Liver (tissue), 9 donors: ENCODE results near the gene TUBGCP6. TPM values are rescaled to one million over a fixed set of nuclear protein-coding genes. Genes with fewer than 3 reads are reported as not detected.
A peak's percentile ranks its signal among the peaks of the same experiment; 100 is the strongest.

Experiments
- DNase-seq: peaks from one replicate; pipeline ENCODE4 v3.0.0-alpha.2; 2017; ENCODE audit warnings: low spot score
- H3K27ac ChIP-seq, 2 donors: one replicate each; pipeline ENCODE4 v1.7.0; 2013; ENCODE audit warnings: inconsistent platforms in 2 of 2, low read length in 2 of 2, control low read depth in 1 of 2, low read depth in 1 of 2, mild to moderate bottlenecking in 1 of 2
- H3K27me3 ChIP-seq, 4 donors: one replicate each; pipeline versions ENCODE4 v1.6.1 to v1.7.0; 2013; ENCODE audit warnings: low read length in 3 of 4, inconsistent platforms in 1 of 4, mild to moderate bottlenecking in 1 of 4, moderate library complexity in 1 of 4; ENCODE audit not compliant: control insufficient read depth in 4 of 4, insufficient read depth in 4 of 4
- H3K36me3 ChIP-seq, 4 donors: one replicate each; pipeline versions ENCODE4 v1.6.1 to v1.7.0; 2013; ENCODE audit warnings: low read length in 3 of 4, mild to moderate bottlenecking in 3 of 4, low read depth in 1 of 4, moderate library complexity in 1 of 4; ENCODE audit not compliant: control insufficient read depth in 4 of 4, insufficient read depth in 3 of 4
- H3K4me1 ChIP-seq, 4 donors: one replicate each; pipeline versions ENCODE4 v1.6.1 to v1.7.0; 2013; ENCODE audit warnings: low read length in 3 of 4, mild to moderate bottlenecking in 3 of 4, moderate library complexity in 1 of 4; ENCODE audit not compliant: control insufficient read depth in 4 of 4, insufficient read depth in 4 of 4
- H3K4me3 ChIP-seq, 3 donors: one replicate each; pipeline versions ENCODE4 v1.6.1 to v1.7.0; 2013; ENCODE audit warnings: low read length in 3 of 3, control low read depth in 1 of 3, low read depth in 1 of 3, mild to moderate bottlenecking in 1 of 3
- H3K9ac ChIP-seq, 2 donors: one replicate each; pipeline ENCODE4 v1.7.0; 2013; ENCODE audit warnings: low read length in 2 of 2, mild to moderate bottlenecking in 2 of 2, moderate library complexity in 2 of 2, control low read depth in 1 of 2, low read depth in 1 of 2
- H3K9me3 ChIP-seq, 4 donors: one replicate each; pipeline versions ENCODE4 v1.6.1 to v1.7.0; 2013; ENCODE audit warnings: low read length in 3 of 4; ENCODE audit not compliant: control insufficient read depth in 4 of 4
- FOXA1 ChIP-seq: IDR thresholded peaks from 2 replicates; pipeline ENCODE4 v1.6.1; 2016; ENCODE audit warnings: antibody characterized with exemption
- FOXA2 ChIP-seq: IDR thresholded peaks from 2 replicates; pipeline ENCODE4 v1.6.1; 2016; ENCODE audit warnings: antibody characterized with exemption
- GABPA ChIP-seq, 2 donors: IDR thresholded peaks in 1 of 2; conservative IDR thresholded peaks in 1 of 2; 2 replicates each; pipeline ENCODE4 v1.6.1; 2016; ENCODE audit warnings: antibody characterized with exemption in 2 of 2, mild to moderate bottlenecking in 1 of 2, moderate library complexity in 1 of 2
- HNF4A ChIP-seq, 2 donors: conservative IDR thresholded peaks; 2 replicates each; pipeline ENCODE4 v1.6.1; 2016; ENCODE audit warnings: antibody characterized with exemption in 2 of 2, mild to moderate bottlenecking in 2 of 2
- HNF4G ChIP-seq: IDR thresholded peaks from 2 replicates; pipeline ENCODE4 v1.6.1; 2016; ENCODE audit warnings: antibody characterized with exemption
- JUND ChIP-seq, 2 donors: IDR thresholded peaks; 2 replicates each; pipeline ENCODE4 v1.6.1; 2016; ENCODE audit warnings: antibody characterized with exemption in 2 of 2
- NR2F2 ChIP-seq: IDR thresholded peaks from 2 replicates; pipeline ENCODE4 v1.6.1; 2016; ENCODE audit warnings: antibody characterized with exemption
- RXRA ChIP-seq, 2 donors: IDR thresholded peaks; 2 replicates each; pipeline ENCODE4 v1.6.1; 2017 to 2018; ENCODE audit warnings: antibody characterized with exemption in 2 of 2, mild to moderate bottlenecking in 1 of 2
- SP1 ChIP-seq: IDR thresholded peaks from 2 replicates; pipeline ENCODE4 v1.6.1; 2018; ENCODE audit warnings: antibody characterized with exemption, mild to moderate bottlenecking
- TAF1 ChIP-seq: conservative IDR thresholded peaks from 2 replicates; pipeline ENCODE4 v1.6.1; 2016; ENCODE audit warnings: antibody characterized with exemption, mild to moderate bottlenecking
- WGBS: extraction: QIAGEN DNeasy Blood & Tissue Kit; methylation state at CpG from one replicate; pipeline ENCODE4 v1.1.7; 2013; 5-methylcytosine and 5-hydroxymethylcytosine counted together
- polyA plus RNA-seq, 2 donors: library from polyadenylated mRNA; stranded (reverse) in 1 of 2; unstranded in 1 of 2; fragments of 200-250 nt in 1 of 2; fragments of >200 nt in 1 of 2; fragmentation: Nextera tagmentation in 1 of 2; extraction: Ambion mirVana in 1 of 2; gene quantifications; one replicate each; pipeline versions ENCODE4 v1.2.1 to v1.2.3, GENCODE V29; 2013 to 2015
- total RNA-seq, 2 donors: library from RNA; depleted of rRNA; stranded (reverse); fragments of >200 nt; gene quantifications; one replicate each; pipeline ENCODE4 v1.2.3, GENCODE V29; 2014
- TF ChIP-seq, protein P1 (sequence below): fragments of 150-350 bp; IDR thresholded peaks from 2 replicates; pipeline ENCODE4 v1.5.1; 2017; ENCODE audit warnings: improper control_type of control experiment, low read depth, low read length; ENCODE audit not compliant: missing input control
- TF ChIP-seq, protein P2 (sequence below): IDR thresholded peaks from 2 replicates; pipeline ENCODE4 v1.6.1; 2016; ENCODE audit warnings: antibody characterized with exemption
- TF ChIP-seq, protein P3 (sequence below): IDR thresholded peaks from 2 replicates; pipeline ENCODE4 v1.6.1; 2016; ENCODE audit warnings: antibody characterized with exemption, mild to moderate bottlenecking
- TF ChIP-seq, protein P4 (sequence below): IDR thresholded peaks from 2 replicates; pipeline ENCODE4 v1.6.1; 2016; ENCODE audit warnings: antibody characterized with exemption
- donor health status: healthy.
- donor health status: healthy.
- donor health status: healthy.
- donor health status: healthy.
- donor health status: healthy.

The TUBGCP6 gene
- total and polyA plus RNA-seq, 4 donors: 9.3 to 31.7 (median 16.4) TPM

DNA sequence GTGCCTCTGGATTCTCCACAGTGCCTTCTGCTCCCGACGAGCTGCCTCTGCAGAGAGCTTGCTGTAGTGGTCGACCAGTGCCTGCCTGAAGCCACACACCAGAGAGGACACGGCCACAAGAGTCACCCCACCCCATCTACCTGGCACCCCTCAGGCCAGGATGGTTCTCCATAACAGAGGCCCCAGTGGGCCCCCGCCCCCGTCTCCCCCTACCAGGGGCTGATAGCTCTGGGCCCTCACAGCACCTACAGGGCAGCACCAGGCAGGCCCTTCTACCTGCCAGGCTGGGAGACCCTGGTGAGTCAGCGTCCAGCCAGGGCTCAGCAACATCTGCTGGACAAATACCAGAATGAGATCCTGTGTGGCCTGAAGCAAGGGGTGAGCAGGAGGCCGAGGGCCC lies 22.3 kb downstream of the TUBGCP6 start:
- no peaks in the 10 kb centered on the region for H3K27me3 ChIP-seq
- H3K4me3 ChIP-seq: no peak overlapping the region
- H3K36me3 ChIP-seq: peaks cover 23 to 71% (median 33%) of the 10 kb centered on the region in 4 donors
- no peaks in the 10 kb centered on the region for H3K9me3 ChIP-seq
- no peak for TF ChIP-seq SP1
- no peak for TF ChIP-seq HNF4A (conservative IDR thresholded peaks at IDR 0.05)
- TF ChIP-seq, protein P1, sequence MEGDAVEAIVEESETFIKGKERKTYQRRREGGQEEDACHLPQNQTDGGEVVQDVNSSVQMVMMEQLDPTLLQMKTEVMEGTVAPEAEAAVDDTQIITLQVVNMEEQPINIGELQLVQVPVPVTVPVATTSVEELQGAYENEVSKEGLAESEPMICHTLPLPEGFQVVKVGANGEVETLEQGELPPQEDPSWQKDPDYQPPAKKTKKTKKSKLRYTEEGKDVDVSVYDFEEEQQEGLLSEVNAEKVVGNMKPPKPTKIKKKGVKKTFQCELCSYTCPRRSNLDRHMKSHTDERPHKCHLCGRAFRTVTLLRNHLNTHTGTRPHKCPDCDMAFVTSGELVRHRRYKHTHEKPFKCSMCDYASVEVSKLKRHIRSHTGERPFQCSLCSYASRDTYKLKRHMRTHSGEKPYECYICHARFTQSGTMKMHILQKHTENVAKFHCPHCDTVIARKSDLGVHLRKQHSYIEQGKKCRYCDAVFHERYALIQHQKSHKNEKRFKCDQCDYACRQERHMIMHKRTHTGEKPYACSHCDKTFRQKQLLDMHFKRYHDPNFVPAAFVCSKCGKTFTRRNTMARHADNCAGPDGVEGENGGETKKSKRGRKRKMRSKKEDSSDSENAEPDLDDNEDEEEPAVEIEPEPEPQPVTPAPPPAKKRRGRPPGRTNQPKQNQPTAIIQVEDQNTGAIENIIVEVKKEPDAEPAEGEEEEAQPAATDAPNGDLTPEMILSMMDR: no peak
- no peak for TF ChIP-seq TAF1
- TF ChIP-seq FOXA1: no peak
- TF ChIP-seq HNF4G: no peak
- TF ChIP-seq, protein P2, sequence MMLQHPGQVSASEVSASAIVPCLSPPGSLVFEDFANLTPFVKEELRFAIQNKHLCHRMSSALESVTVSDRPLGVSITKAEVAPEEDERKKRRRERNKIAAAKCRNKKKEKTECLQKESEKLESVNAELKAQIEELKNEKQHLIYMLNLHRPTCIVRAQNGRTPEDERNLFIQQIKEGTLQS: no peak
- TF ChIP-seq FOXA2: no peak
- H3K27ac ChIP-seq: no peak overlapping the region
- no peak for DNase-seq
- 91% methylated on average over 8 of the region's 8 CpGs for WGBS
- peaks cover 4 to 11% (median 7%) of the 10 kb centered on the region in 4 donors for H3K4me1 ChIP-seq
- no peak overlapping the region for H3K9ac ChIP-seq

DNA sequence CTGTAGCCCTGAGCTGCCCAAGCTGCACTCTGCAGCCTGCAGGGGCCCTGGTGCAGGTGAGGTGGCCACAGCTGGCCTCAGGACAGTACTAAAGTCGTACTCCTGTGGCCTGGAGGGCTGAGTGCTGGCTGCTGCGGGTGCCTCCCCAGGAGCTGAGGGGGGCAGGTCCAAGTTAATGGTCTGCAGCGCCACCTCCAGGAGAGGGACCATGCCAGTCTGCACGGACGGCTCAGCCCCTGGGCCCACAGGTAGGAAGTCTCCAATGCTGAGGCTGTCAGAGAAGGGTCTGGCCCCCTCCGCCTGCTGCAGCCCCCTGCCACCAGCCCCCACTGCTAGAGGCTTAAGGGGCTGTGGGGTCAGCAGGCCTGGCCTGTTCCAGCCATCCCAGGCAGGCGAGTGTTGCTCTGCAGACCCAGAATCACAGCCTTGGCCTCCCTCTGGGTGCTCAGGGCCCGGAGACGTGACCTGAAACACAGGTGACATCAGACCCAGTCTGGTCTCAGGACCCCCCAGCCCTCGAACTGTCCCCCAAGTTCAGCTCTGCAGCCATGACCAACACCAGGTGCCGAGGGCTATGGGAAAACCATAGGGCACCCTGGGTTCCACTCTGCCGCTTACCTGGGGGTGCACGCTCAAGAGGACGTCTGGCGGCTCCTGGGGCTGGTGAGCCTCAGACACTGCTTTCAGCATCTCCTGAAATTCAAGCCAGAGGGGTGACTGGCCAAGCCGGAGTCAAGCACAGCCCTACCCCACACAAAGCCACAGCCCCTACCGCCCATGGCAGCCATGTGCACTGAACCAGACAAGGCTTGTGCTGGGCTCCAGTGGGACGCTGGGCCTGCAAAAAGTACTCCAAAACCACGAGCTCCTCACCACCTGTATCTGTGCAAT lies 23.2 kb downstream of the TUBGCP6 start:
- DNase-seq: no peak
- 94% methylated on average over 19 of the region's 19 CpGs for WGBS
- peaks cover 28 to 76% (median 35%) of the 10 kb centered on the region in 4 donors for H3K36me3 ChIP-seq
- no peak overlapping the region for H3K4me3 ChIP-seq
- H3K9me3 ChIP-seq: no peaks in the 10 kb centered on the region
- H3K9ac ChIP-seq: no peak overlapping the region
- peaks cover 4 to 15% (median 7%) of the 10 kb centered on the region in 4 donors for H3K4me1 ChIP-seq
- H3K27me3 ChIP-seq: no peaks in the 10 kb centered on the region
- H3K27ac ChIP-seq: no peak overlapping the region
- no peak for TF ChIP-seq GABPA (IDR thresholded peaks at IDR 0.05 in 1 of 2, conservative IDR thresholded peaks at IDR 0.05 in 1 of 2)
- TF ChIP-seq, protein P1: peak; percentile 13

DNA sequence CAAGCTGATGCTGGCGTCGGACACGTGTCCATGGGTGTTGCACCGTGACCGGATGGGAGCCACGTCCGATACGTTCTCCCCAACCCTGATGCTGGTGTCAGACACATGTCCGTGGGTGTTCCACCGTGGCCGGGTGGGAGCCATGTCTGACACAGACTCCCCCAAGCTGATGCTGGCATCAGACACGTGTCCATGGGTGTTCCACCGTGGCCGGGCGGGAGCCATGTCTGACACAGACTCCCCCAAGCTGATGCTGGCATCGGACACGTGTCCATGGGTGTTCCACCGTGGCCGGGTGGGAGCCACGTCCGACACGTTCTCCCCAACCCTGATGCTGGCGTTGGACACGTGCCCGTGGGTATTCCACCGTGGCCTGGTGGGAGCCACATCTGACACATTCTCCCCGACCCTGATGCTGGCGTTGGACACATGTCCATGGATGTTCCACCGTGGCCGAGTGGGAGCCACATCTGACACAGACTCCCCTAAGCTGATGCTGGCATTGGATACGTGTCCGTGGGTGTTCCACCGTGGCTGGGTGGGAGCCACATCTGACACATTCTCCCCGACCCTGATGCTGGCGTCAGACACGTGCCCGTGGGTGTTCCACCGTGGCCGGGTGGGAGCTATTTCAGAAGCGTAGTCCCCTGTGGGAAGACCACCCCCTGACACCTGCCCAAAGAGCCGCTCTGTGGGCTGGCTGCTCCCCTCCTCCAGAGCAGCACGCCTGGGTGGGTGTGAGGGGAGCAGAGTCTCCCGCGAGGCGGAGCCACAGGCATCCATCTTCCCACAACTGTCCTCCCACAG lies 24.0 kb downstream of the TUBGCP6 start:
- no peak overlapping the region for H3K9ac ChIP-seq
- H3K4me1 ChIP-seq: peaks cover 4 to 15% (median 7%) of the 10 kb centered on the region in 4 donors
- no peak for TF ChIP-seq JUND (IDR thresholded peaks at IDR 0.05)
- TF ChIP-seq HNF4G: no peak
- no peak for TF ChIP-seq GABPA (IDR thresholded peaks at IDR 0.05 in 1 of 2, conservative IDR thresholded peaks at IDR 0.05 in 1 of 2)
- TF ChIP-seq, protein P3, sequence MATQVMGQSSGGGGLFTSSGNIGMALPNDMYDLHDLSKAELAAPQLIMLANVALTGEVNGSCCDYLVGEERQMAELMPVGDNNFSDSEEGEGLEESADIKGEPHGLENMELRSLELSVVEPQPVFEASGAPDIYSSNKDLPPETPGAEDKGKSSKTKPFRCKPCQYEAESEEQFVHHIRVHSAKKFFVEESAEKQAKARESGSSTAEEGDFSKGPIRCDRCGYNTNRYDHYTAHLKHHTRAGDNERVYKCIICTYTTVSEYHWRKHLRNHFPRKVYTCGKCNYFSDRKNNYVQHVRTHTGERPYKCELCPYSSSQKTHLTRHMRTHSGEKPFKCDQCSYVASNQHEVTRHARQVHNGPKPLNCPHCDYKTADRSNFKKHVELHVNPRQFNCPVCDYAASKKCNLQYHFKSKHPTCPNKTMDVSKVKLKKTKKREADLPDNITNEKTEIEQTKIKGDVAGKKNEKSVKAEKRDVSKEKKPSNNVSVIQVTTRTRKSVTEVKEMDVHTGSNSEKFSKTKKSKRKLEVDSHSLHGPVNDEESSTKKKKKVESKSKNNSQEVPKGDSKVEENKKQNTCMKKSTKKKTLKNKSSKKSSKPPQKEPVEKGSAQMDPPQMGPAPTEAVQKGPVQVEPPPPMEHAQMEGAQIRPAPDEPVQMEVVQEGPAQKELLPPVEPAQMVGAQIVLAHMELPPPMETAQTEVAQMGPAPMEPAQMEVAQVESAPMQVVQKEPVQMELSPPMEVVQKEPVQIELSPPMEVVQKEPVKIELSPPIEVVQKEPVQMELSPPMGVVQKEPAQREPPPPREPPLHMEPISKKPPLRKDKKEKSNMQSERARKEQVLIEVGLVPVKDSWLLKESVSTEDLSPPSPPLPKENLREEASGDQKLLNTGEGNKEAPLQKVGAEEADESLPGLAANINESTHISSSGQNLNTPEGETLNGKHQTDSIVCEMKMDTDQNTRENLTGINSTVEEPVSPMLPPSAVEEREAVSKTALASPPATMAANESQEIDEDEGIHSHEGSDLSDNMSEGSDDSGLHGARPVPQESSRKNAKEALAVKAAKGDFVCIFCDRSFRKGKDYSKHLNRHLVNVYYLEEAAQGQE: no peak
- TF ChIP-seq TAF1: no peak
- no peak for TF ChIP-seq FOXA1
- TF ChIP-seq, protein P4, sequence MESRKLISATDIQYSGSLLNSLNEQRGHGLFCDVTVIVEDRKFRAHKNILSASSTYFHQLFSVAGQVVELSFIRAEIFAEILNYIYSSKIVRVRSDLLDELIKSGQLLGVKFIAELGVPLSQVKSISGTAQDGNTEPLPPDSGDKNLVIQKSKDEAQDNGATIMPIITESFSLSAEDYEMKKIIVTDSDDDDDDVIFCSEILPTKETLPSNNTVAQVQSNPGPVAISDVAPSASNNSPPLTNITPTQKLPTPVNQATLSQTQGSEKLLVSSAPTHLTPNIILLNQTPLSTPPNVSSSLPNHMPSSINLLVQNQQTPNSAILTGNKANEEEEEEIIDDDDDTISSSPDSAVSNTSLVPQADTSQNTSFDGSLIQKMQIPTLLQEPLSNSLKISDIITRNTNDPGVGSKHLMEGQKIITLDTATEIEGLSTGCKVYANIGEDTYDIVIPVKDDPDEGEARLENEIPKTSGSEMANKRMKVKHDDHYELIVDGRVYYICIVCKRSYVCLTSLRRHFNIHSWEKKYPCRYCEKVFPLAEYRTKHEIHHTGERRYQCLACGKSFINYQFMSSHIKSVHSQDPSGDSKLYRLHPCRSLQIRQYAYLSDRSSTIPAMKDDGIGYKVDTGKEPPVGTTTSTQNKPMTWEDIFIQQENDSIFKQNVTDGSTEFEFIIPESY: no peak
- no peak for TF ChIP-seq NR2F2
- no peak for TF ChIP-seq RXRA (IDR thresholded peaks at IDR 0.05)
- TF ChIP-seq HNF4A (conservative IDR thresholded peaks at IDR 0.05): no peak
- H3K27ac ChIP-seq: no peak overlapping the region
- H3K36me3 ChIP-seq: peaks cover 33 to 78% (median 41%) of the 10 kb centered on the region in 4 donors
- DNase-seq: no peak
- H3K4me3 ChIP-seq: no peak overlapping the region
- 98% methylated on average over 45 of the region's 45 CpGs for whole genome bisulfite sequencing
- H3K9me3 ChIP-seq: no peaks in the 10 kb centered on the region
- H3K27me3 ChIP-seq: no peaks in the 10 kb centered on the region
